ENCODE results near the gene DNMT1.

The DNMT1 gene

DNA sequence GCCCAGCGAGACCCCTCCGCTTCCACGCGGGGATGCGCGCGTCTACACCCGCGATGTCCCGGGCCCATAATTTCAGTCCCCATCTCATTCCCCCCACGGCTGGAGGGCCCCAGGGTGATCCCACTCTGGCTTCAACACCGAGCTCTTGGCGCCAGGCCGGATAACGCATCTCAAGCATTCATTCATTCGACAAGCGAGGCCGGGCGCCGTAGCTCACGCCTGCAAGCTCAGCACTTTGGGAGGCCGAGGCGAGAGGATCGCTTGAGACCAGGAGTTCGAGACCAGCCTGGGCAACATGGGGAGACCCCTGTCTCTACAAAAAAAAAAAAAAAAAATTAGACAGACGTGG lies 98.2 kb downstream of the DNMT1 start:
- no peak for ATAC-seq
- TF ChIP-seq CSDC2 (CRISPR knock-in tag; IDR thresholded peaks at IDR 0.05) (no peak), SNAI2 (CRISPR knock-in tag; IDR thresholded peaks at IDR 0.05) (no peak), PPARA (CRISPR knock-in tag; IDR thresholded peaks at IDR 0.05; ENCODE audit: borderline replicate concordance) (no peak)

DNA sequence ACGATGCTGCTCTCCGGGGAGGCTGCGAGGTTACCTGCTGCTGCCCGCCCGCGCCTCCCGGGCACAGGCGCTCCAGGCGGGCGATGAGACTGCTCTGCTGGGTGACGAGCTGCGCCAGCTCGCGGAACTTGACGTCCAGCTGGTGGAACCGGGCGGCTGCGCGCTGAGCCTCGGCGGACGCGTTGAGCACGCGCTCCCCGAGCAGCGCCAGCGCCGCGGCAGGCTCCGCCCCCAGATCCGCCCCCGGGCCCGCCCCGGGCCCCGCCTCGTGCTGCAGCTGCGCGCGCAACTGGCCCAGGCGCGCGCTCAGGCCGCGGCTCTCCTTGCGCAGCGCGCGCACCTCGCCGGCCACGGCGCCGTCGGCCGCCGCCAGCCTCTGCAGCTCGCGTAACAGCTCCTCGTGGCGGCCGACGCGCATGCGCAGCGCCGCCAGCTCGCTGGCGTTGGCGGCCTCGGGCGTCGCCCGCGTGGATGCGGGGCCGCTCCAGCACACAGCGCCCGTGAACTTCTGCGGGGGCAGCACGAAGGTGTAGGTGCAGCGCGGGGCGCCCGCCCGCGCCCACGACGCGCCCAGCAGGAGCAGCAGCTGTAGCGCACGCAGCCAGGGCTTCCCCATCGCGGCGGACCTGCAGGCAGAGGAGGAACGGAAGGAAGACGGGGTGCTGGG lies 98.7 kb downstream of the DNMT1 start:
- peak; percentile 84 for ATAC-seq
- TF ChIP-seq ZFP3 (CRISPR knock-in tag; IDR thresholded peaks at IDR 0.05) (0 out of 2 replicates have a peak, but pooled peaks have one; percentile 12), CSDC2 (CRISPR knock-in tag; IDR thresholded peaks at IDR 0.05) (0 out of 2 replicates have a peak, but pooled peaks have one; percentile 13), TOX (CRISPR knock-in tag; IDR thresholded peaks at IDR 0.05; ENCODE audit: borderline replicate concordance) (no peak), BACH2 (CRISPR knock-in tag; IDR thresholded peaks at IDR 0.05; ENCODE audit: borderline replicate concordance) (no peak), GLIS3 (CRISPR knock-in tag; IDR thresholded peaks at IDR 0.05) (no peak), SNAI2 (CRISPR knock-in tag; IDR thresholded peaks at IDR 0.05) (0 out of 2 replicates have a peak, but pooled peaks have one; percentile 30), ZNF70 (CRISPR knock-in tag; IDR thresholded peaks at IDR 0.05) (no peak), ZC3H10 (CRISPR knock-in tag; IDR thresholded peaks at IDR 0.05) (no peak), TCF4 (CRISPR knock-in tag; IDR thresholded peaks at IDR 0.05; ENCODE audit: borderline replicate concordance) (no peak), ZFP30 (CRISPR knock-in tag; IDR thresholded peaks at IDR 0.05) (no peak), PPARA (CRISPR knock-in tag; IDR thresholded peaks at IDR 0.05; ENCODE audit: borderline replicate concordance) (no peak), ESRRG (CRISPR knock-in tag; IDR thresholded peaks at IDR 0.05) (no peak), ISL1 (CRISPR knock-in tag; IDR thresholded peaks at IDR 0.05) (no peak)
- TF ChIP-seq, protein P1, sequence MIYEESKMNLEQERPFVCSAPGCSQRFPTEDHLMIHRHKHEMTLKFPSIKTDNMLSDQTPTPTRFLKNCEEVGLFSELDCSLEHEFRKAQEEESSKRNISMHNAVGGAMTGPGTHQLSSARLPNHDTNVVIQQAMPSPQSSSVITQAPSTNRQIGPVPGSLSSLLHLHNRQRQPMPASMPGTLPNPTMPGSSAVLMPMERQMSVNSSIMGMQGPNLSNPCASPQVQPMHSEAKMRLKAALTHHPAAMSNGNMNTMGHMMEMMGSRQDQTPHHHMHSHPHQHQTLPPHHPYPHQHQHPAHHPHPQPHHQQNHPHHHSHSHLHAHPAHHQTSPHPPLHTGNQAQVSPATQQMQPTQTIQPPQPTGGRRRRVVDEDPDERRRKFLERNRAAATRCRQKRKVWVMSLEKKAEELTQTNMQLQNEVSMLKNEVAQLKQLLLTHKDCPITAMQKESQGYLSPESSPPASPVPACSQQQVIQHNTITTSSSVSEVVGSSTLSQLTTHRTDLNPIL (CRISPR knock-in tag; IDR thresholded peaks at IDR 0.05; ENCODE audit: low read depth) = no peak
- TF ChIP-seq, protein P2, sequence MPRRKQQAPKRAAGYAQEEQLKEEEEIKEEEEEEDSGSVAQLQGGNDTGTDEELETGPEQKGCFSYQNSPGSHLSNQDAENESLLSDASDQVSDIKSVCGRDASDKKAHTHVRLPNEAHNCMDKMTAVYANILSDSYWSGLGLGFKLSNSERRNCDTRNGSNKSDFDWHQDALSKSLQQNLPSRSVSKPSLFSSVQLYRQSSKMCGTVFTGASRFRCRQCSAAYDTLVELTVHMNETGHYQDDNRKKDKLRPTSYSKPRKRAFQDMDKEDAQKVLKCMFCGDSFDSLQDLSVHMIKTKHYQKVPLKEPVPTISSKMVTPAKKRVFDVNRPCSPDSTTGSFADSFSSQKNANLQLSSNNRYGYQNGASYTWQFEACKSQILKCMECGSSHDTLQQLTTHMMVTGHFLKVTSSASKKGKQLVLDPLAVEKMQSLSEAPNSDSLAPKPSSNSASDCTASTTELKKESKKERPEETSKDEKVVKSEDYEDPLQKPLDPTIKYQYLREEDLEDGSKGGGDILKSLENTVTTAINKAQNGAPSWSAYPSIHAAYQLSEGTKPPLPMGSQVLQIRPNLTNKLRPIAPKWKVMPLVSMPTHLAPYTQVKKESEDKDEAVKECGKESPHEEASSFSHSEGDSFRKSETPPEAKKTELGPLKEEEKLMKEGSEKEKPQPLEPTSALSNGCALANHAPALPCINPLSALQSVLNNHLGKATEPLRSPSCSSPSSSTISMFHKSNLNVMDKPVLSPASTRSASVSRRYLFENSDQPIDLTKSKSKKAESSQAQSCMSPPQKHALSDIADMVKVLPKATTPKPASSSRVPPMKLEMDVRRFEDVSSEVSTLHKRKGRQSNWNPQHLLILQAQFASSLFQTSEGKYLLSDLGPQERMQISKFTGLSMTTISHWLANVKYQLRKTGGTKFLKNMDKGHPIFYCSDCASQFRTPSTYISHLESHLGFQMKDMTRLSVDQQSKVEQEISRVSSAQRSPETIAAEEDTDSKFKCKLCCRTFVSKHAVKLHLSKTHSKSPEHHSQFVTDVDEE (CRISPR knock-in tag; IDR thresholded peaks at IDR 0.05) = 0 out of 2 replicates have a peak, but pooled peaks have one; percentile 16
- TF ChIP-seq, protein P3, sequence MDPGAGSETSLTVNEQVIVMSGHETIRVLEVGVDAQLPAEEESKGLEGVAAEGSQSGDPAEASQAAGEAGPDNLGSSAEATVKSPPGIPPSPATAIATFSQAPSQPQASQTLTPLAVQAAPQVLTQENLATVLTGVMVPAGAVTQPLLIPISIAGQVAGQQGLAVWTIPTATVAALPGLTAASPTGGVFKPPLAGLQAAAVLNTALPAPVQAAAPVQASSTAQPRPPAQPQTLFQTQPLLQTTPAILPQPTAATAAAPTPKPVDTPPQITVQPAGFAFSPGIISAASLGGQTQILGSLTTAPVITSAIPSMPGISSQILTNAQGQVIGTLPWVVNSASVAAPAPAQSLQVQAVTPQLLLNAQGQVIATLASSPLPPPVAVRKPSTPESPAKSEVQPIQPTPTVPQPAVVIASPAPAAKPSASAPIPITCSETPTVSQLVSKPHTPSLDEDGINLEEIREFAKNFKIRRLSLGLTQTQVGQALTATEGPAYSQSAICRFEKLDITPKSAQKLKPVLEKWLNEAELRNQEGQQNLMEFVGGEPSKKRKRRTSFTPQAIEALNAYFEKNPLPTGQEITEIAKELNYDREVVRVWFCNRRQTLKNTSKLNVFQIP (CRISPR knock-in tag; IDR thresholded peaks at IDR 0.05; ENCODE audit: borderline replicate concordance, low read depth) = no peak
- TF ChIP-seq, protein P4, sequence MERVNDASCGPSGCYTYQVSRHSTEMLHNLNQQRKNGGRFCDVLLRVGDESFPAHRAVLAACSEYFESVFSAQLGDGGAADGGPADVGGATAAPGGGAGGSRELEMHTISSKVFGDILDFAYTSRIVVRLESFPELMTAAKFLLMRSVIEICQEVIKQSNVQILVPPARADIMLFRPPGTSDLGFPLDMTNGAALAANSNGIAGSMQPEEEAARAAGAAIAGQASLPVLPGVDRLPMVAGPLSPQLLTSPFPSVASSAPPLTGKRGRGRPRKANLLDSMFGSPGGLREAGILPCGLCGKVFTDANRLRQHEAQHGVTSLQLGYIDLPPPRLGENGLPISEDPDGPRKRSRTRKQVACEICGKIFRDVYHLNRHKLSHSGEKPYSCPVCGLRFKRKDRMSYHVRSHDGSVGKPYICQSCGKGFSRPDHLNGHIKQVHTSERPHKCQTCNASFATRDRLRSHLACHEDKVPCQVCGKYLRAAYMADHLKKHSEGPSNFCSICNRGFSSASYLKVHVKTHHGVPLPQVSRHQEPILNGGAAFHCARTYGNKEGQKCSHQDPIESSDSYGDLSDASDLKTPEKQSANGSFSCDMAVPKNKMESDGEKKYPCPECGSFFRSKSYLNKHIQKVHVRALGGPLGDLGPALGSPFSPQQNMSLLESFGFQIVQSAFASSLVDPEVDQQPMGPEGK (CRISPR knock-in tag; IDR thresholded peaks at IDR 0.05; ENCODE audit: borderline replicate concordance) = no peak

DNA sequence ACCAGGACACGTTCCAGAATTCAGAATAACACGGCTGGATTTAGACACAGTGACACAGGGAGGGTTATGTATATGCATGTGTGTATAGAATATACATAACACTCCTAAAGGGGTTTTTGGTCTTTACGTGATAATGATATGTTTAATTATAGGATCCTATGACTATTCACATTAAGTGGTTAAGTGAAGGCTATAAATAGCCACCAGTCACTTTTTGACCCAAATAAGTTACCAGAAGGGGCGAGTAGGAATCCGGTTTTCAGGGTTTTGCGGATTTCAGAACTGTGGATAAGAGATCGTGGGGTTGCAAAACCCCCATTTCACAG lies 99.2 kb downstream of the DNMT1 start:
- ATAC-seq = no peak
- no peak for TF ChIP-seq TOX (CRISPR knock-in tag; IDR thresholded peaks at IDR 0.05; ENCODE audit: borderline replicate concordance)
- no peak for TF ChIP-seq ZFP30 (CRISPR knock-in tag; IDR thresholded peaks at IDR 0.05)
- no peak for TF ChIP-seq PPARA (CRISPR knock-in tag; IDR thresholded peaks at IDR 0.05; ENCODE audit: borderline replicate concordance)
- TF ChIP-seq ESRRG (CRISPR knock-in tag; IDR thresholded peaks at IDR 0.05) = no peak
- TF ChIP-seq ZNF8 (CRISPR knock-in tag; IDR thresholded peaks at IDR 0.05) = no peak
- TF ChIP-seq, protein P4 (CRISPR knock-in tag; IDR thresholded peaks at IDR 0.05; ENCODE audit: borderline replicate concordance) = no peak
- TF ChIP-seq, protein P5, sequence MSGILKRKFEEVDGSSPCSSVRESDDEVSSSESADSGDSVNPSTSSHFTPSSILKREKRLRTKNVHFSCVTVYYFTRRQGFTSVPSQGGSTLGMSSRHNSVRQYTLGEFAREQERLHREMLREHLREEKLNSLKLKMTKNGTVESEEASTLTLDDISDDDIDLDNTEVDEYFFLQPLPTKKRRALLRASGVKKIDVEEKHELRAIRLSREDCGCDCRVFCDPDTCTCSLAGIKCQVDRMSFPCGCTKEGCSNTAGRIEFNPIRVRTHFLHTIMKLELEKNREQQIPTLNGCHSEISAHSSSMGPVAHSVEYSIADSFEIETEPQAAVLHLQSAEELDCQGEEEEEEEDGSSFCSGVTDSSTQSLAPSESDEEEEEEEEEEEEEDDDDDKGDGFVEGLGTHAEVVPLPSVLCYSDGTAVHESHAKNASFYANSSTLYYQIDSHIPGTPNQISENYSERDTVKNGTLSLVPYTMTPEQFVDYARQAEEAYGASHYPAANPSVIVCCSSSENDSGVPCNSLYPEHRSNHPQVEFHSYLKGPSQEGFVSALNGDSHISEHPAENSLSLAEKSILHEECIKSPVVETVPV (CRISPR knock-in tag; IDR thresholded peaks at IDR 0.05) = no peak
- TF ChIP-seq RARB (CRISPR knock-in tag; IDR thresholded peaks at IDR 0.05) = no peak
- TF ChIP-seq ZC3H10 (CRISPR knock-in tag; IDR thresholded peaks at IDR 0.05) = no peak
- TF ChIP-seq ARNTL (CRISPR knock-in tag; IDR thresholded peaks at IDR 0.05; ENCODE audit: borderline replicate concordance, low read depth) = no peak
- no peak for TF ChIP-seq ISL1 (CRISPR knock-in tag; IDR thresholded peaks at IDR 0.05)
- TF ChIP-seq TCF4 (CRISPR knock-in tag; IDR thresholded peaks at IDR 0.05; ENCODE audit: borderline replicate concordance) = no peak
- no peak for TF ChIP-seq ZNF70 (CRISPR knock-in tag; IDR thresholded peaks at IDR 0.05)
- TF ChIP-seq, protein P1 (CRISPR knock-in tag; IDR thresholded peaks at IDR 0.05; ENCODE audit: low read depth) = no peak
- TF ChIP-seq, protein P3 (CRISPR knock-in tag; IDR thresholded peaks at IDR 0.05; ENCODE audit: borderline replicate concordance, low read depth) = no peak

All from SK-N-SH treated with all-trans-retinoic acid at 6 μM for 48 hours (cell line).